A204.1 (cell line): ENCODE measurements around the gene LRRC75A.
"Not testable (repeated sequence)": the region's sequence is repeated elsewhere in the genome, so short reads cannot be mapped to it uniquely, and the experiment has no call there.

Experiments used
- FAIRE-seq: peaks from 2 replicates; lab custom pipeline; 2012; peaks lifted over from hg19 to GRCh38; lab: Jason Lieb, UNC

LRRC75A gene

GRCh38 chr17:16491703-16492612 is at the start of gene LRRC75A:
TSS of gene LRRC75A (minus strand) at chr17:16492193. CDS start at chr17:16491990, 203 bp downstream.
- no peak for FAIRE-seq

GRCh38 chr17:16537130-16537458 is 45.1 kb upstream of the LRRC75A start:
- FAIRE-seq, result no peak

GRCh38 chr17:16534236-16534635 is 42.2 kb upstream of the LRRC75A start:
- no peak for FAIRE-seq

- no peak for FAIRE-seq
Measured at GRCh38 chr17:16529906-16530305, 37.9 kb upstream of the LRRC75A start.

GRCh38 chr17:16527298-16527697 is 35.3 kb upstream of the LRRC75A start:
- FAIRE-seq, result no peak

- FAIRE-seq, result not testable (repeated sequence)
Measured at GRCh38 chr17:16525556-16525955, 33.6 kb upstream of the LRRC75A start.

GRCh38 chr17:16521070-16521727 is 29.2 kb upstream of the LRRC75A start:
- FAIRE-seq, result peak; percentile 93

GRCh38 chr17:16519021-16519420 is 27.0 kb upstream of the LRRC75A start:
- FAIRE-seq, result no peak

- FAIRE-seq, result no peak
Measured at GRCh38 chr17:16517477-16517876, 25.5 kb upstream of the LRRC75A start.

GRCh38 chr17:16516594-16517051 is 24.6 kb upstream of the LRRC75A start:
- FAIRE-seq, result no peak

GRCh38 chr17:16515933-16516332 is 23.9 kb upstream of the LRRC75A start:
- no peak for FAIRE-seq

GRCh38 chr17:16513873-16514272 is 21.9 kb upstream of the LRRC75A start:
- FAIRE-seq, result no peak

- FAIRE-seq, result no peak
Measured at GRCh38 chr17:16512011-16512410, 20.0 kb upstream of the LRRC75A start.

- FAIRE-seq, result no peak
Measured at GRCh38 chr17:16511593-16511992, 19.6 kb upstream of the LRRC75A start.

GRCh38 chr17:16507918-16508533 is 16.0 kb upstream of the LRRC75A start:
- FAIRE-seq, result no peak

- no peak for FAIRE-seq
Measured at GRCh38 chr17:16506188-16506587, 14.2 kb upstream of the LRRC75A start.

- FAIRE-seq, result no peak
Measured at GRCh38 chr17:16504984-16505383, 13.0 kb upstream of the LRRC75A start.

- no peak for FAIRE-seq
Measured at GRCh38 chr17:16496820-16497489, 5.0 kb upstream of the LRRC75A start.

- no peak for FAIRE-seq
Measured at GRCh38 chr17:16495980-16496819, 4.2 kb upstream of the LRRC75A start.

GRCh38 chr17:16495561-16495960 is 3.6 kb upstream of the LRRC75A start:
- FAIRE-seq, result no peak

- FAIRE-seq, result no peak
Measured at GRCh38 chr17:16494059-16494458, 2.1 kb upstream of the LRRC75A start.
